RPMI8226 (cell line): ENCODE results near the gene DGKB.

Source experiments
- DNase-seq: peaks from one replicate; pipeline ENCODE4 v3.0.0-alpha.2; 2015

DGKB gene

DNA sequence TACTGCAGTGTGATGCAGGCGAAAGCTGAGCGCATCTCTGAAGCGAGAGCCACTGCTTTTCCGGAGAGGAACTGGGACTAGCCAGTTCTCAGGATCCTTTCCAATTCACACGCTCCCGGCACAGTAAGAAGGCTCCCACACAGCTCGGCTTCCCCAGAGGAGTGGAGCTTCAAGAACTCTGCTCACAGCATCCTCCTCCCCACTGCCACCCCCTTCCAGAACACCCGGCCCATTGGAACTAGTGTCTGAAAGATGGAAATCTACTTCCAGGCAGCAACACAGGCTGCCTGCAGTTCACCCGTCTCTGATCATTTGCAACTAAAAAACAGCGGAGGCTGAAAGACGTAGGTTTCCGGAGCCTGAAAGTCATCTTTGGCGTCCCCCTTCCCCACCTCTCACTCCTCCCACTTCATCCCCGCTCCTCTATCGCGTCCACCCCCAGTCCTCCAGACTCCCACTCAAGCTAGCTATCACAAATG lies at the start of gene DGKB:
Gene DGKB (minus strand): TSS at position 163 of the 479 bp plus-strand sequence.
- DNase-seq: peak; percentile 14

DNA sequence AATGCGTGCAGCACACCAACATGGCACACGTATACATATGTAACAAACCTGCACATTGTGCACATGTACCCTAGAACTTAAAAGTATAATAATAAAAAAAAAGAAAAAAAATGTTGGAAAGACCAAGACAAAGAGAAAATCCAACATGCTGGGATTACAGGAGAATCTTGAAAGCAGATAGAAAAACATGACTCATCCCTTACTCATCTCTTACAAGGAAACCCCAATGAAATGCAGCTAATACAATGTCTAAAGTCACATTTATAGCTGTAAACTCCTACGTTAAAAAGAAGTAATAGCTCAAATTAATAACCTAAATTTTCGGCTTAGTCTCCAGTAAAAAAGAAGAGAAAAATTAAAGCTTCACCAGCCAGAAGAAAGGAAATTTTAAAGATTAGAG lies 47.5 kb upstream of the DGKB start:
- DNase-seq: no peak

DNA sequence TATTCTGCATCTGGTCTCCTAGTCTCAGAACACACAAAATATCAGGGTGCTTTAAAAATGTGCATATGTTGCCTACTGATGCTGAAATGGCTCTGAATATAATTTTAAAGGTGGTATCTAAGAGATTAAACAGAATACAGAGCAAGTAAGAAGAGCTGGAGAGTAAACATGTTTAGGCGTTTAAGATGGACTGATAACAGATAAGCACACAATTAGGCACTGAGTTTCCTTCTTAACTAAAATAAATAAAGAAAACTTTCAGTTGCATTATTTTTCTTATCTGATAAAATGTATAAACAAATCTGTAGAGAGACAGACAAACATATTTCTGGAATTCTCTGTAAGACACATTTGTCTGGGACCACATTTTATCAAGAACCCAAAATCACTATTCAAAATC lies 35.6 kb upstream of the DGKB start:
- DNase-seq: no peak

DNA sequence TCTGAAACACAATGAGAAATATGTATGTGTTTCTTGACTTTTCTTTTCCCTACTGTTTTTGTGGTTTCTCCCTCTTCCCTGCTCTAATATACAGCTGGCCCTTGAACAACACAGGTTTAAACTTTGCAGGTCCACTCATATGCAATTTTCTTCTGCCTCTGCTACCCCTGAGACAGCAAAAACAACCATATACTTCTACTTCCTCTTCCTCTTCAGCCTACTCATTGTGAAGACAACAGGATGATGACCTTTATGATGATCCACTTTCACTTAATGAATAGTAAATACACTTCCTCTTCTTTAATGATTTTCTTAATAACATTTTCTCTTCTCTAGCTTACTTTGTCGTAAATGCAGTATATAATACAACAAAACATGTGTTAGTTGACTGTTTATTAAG lies 35.0 kb upstream of the DGKB start:
- DNase-seq: peak; percentile 20

DNA sequence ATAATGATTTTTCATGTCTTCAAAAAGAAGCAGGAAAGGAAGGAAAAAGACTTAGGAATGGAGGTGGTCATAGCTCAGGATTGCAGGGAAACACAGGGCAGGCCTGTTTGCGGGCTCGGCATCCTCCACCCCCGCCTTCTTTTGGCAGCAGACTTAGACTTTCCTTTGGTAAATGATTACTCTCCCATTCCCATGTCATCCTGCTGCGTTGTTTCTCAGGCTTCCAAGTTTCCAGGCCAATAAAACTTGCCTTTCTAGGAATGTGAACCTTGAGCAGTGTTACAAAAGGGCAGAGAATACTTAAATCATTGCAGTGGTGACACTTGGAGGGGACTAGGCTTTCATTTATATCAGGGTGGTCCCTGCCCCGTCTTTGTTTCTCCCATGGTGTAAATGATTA lies 34.0 kb upstream of the DGKB start:
- DNase-seq: no peak

DNA sequence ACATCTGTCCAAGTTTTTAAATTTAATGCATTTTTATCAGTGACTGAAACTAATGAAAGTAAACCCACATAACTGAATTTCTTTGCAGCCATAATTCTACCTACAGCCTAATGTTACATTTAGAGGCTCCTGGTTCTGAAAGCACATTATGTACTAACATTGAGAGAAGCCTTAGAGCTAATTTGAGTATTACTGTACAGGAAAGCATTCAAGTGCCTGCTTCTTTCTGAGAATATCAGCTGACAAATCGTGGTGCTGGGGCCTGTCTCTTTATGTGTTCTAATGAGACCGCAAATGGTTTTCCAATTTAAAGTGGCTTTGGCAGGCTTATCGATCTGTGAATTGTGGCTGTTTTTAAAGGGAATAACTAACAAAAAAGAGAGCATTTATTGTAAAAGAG lies 32.3 kb upstream of the DGKB start:
- no peak for DNase-seq

DNA sequence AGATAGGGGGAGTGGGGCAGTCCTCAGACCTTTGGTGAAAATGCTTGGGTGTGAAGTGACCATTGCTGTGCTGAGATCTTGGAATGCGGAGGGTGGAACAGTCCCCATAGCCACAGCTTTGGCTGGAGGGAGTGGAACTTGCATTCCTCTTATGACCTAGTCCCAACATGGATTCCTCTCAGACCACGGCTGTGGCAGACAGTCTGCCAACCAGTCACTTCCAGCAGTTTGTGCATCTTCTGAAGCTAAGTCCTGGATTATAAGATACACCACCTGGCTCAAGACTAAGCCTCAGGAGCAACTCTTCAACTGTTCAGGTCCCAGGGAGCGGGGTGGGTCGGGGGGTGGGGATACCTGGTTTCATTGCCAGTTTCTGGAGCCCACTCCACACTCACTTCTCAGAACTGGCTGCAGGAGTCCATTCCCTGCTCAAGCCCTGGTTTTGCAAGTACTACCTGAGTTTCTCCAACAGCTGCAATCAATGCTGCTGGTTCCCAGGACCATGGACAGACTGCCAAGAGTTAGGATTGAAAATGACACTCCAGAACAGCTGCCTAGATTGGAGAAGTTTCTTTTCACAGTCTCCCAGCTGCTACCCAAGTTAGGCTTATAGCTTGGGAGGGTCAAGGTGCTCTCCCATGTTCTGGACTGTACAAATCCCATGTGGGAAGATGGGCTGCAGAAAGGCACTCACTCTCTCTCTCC lies 29.1 kb upstream of the DGKB start:
- DNase-seq: no peak

DNA sequence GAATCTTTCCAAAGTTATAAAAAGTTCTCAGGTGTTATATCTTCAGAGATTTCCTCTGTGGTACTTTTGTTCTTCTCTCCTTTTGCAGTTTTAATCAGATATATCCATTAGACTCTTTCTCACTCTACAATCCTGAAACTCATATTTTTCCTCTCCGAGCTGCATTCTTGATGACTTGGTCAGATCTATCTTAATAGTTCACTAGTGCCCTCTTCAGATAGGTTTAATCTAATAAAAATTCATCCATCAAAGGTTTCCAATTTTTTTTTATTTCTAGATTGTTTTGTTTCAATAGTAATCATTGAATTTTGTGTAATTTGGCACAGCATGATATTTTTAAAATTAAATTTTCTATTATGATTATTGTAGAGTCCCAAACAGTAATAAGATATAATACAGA lies 21.8 kb upstream of the DGKB start:
- DNase-seq: peak; percentile 14

DNA sequence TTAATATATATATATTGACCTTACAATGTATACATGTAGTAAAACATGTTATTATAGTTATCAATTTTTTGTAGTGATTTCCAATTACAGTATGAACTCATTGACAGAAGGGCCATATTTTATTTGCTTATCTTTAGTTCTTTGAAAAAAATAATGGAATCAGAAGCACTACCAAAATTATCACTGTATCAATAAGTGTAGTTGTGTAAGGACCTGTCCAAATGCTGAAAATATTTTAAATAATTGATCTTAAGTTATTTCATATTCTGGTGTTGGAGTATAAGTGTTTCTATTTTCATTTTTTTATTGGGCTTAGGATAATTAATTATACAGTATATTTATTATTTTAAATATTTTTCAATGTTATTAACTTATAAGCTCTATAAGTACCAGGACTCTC lies 8.5 kb upstream of the DGKB start:
- DNase-seq: no peak

DNA sequence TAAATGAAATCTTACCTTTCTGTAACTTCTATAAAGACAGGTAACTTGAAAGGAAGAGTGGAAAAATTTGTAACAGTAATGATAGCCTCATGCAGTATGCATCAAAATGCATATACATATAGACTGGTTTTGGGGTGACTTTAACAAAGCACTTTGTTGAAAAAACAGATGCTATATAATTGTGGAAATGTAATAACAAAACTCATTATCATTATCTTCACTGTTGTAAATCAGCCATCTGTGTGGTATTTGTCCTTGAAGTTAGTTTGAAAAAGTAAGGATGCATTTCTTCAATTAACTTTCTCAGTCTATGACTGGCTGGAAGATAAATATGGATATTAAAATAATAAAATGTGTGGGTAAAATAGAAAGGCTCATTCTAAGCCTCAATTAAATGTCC lies 6.1 kb upstream of the DGKB start:
- DNase-seq: no peak

DNA sequence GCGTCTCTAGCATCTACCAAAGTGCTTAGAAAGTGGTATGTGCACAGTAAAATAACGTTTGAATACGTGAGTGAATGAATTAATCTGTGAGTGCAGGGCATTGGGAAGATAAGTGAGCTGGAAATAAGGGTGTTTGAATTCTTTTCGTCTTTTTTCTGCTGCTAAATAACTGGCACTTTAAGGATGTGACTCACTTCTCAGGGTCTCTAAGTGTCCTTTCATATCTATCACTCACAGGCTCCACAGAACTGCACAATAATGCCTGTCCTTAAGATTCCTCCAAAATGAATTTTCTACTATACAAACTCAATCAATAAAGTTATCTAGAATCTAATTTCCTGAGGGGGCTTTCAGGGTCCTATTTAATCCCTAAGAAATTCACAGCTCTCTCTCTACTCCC lies 3.2 kb upstream of the DGKB start:
- no peak for DNase-seq

DNA sequence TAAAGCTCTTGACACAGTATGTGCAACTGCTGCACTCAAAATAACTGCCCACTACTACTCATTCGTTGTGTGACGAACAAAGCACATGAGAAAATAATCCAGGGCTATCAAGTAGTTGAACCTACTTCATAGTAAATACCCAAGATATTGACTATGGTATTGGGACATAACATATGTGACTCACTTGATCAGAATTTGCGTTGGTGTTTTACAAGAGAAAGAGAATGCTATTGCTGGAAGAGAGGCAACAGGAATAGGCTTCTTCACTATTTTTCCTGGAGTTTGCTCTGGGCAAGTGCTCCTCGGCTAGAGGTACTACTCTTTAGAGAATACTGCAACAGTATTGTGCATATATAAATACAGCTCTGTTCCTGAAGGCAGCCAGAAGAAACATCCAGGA lies 2.5 kb downstream of the DGKB start:
- DNase-seq: no peak

DNA sequence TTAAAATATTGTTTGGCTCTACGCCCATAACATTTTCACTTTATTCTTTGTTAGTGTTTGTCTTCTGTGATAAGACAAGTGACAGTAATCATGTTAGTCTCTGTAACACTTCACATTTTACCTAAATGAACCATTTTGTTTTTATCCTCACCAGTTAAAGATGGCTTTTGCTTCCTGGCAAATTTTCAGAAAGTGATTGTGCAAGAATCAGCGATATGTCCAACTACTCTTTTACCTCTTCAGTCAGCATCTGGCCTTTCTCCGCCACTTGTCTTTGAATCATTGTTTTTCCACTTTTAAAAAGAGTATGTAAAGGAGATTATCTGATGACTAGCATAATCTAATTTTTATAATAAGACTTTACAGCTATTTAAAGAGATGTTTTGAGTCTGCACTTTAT lies 3.5 kb downstream of the DGKB start:
- peak; percentile 72 for DNase-seq

DNA sequence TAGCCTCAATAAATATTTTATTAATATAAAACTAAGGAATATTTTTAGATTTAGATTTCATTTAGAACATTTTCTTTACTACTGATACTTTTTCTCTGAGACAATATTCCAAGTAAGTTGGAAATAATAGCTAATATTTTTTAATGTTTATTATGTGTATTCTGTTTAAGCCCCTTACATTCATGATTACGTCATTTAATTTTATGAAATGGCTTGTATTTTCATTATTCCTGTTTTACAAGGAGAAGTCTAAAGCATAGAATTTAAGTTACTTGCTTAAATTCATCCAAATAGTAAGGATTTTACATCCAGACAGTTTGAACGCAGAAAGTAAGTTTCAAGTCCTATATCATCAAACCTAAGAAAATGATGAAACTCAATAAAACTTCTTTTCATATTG lies 6.1 kb downstream of the DGKB start:
- DNase-seq: no peak

DNA sequence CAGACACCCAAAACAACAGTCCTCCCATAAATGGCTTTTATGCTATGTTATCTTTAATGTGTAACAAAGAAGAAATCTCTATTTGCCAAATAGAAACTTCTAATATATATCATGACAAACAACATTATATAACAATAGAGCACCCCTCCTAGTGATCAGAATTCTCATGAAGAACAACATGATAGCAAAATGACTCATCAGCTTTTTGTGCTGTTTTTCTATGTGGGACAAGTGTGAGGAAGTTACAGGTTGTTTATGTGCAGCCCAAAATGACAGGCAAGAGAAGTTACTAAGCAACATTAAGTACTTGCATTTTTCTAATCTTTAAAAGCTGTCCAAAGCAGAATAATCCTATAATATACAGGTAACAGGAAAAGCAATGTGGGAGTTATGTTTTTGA lies 7.7 kb downstream of the DGKB start:
- DNase-seq: peak; percentile 47

DNA sequence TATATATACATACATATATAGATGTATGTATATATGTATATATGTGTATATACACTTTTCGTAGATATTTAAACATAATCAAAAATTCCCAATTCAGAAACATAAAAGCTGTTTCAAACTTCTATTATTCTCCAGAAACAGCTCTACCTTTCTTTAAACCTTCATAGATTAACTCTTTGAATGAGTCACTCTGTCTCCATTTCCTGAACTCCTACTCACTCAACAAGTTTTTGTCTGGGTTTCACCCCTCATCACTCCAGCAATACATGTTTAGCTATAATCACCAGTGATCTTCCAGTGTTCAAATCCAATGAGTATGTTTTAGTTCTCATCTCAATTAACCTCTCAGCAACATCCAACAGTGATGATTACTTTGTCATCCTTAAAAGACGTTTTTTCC lies 9.6 kb downstream of the DGKB start:
- DNase-seq: no peak

DNA sequence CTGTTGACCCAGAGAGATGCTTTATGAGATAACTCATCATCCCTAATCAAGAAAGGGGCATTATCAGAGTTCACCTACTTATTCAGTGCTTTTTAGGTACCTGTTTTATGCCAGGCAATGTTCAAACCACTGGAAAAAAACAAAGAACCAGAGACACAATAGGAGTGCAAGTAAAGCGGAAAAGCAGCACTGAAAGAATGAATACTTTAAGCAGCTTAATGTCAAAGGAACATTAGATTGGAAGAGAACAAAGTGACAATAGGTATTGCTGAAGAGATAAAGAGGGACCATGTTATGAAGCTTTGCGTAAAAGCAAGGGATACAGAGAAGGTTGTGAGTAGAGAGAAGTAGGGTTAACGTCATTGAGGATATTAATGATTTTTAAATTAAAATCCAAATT lies 11.3 kb downstream of the DGKB start:
- no peak for DNase-seq

DNA sequence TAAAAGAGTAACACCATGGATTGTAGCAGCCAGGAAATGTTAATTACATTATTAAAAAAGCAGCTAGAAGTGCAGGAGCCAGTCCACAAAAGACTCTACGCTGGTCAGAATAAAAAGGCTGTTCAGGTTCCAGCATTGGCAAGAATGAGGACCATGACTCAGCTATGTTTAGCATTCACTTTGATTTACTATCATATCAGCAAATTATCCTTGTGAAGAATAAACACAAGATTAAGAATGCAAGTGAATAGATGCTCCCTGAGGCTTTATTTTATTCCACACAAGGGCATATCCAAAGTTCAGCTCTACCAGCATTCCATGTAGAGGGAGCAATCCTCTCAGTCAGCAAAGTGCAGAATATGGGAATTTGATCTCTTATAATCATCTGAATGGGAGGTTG lies 13.6 kb downstream of the DGKB start:
- no peak for DNase-seq

DNA sequence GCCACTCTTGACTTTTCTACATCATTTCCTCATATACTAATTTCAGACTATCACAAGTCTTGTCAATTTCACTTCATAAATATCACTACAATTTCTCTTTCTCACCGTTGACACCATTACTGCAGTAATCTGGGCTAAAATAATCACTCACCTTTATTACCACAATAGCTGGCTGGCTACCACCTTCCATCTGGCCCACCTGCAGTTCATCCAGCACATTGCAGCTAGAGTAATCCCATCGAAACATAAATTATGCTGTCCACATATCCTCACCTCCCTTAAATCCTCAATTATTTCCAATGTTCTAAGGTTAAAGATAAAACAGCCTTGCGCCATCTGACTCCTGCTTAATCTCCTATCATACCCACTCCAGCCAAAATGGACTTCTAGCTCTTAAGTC lies 16.0 kb downstream of the DGKB start:
- no peak for DNase-seq

DNA sequence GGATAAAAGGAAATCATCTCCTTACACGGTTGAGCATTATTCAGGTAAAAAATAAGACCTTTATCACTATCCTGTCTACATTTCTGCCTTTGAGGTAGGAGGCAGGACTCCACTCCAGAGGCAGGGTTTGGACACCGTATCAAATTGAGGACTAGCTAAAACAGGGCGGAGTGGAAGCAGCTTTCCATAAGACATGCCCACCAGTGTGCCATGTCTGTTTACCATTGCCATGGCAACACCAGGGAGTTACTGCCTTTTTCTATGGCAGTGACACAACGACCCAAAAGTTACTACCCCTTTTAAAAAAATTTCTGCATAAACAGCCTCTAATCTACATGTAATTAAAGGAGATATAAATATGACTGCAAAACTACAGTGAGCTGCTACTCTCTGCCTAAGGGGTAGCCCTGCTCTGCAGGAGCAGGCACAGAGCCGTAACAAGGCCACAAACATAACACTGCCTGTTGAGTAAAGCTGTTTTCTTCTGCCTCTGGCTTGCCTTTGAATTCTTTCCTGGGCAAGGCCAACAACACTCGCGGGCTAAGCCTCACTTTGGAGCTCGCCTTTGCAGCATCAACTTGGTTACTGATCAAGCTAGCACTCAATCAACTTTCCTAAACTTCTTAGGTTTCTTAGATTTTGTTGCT lies 26.5 kb downstream of the DGKB start:
- DNase-seq: no peak

DNA sequence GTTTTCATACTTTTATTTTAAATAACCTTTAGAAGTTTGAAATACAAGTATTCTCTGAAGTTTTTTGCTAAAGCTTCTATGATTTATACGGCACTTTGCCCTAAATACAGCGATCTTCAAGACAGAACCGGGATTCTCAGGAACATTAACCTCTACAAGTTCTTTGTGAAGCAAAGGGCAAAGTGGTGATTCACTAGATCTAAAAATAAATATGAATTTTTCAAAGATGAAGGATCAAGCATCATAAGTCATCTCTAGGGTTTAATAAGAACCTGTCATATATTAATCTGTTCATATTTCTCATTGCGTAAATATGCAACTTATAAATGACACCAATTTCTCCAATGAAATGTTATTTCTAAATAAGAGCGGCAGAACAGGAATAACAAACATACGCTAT lies 30.7 kb downstream of the DGKB start:
- DNase-seq: no peak

DNA sequence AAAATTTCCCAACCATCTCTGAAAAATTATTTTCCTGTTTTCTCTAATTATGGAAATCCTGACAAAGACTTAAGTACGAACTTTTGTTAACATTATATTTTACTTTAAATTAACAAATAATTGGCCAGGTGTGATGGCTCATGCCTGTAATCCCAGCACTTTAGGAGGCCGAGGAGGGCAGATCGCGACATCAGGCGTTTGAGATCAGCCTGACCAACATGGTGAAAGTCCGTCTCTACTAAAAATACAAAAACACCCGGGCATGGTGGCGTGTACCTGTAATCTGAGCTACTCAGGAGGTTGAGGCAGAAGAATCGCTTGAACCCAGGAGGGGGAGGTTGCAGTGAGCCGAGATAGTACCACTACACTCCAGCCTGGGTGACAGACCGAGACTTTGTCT lies 32.2 kb downstream of the DGKB start:
- no peak for DNase-seq

DNA sequence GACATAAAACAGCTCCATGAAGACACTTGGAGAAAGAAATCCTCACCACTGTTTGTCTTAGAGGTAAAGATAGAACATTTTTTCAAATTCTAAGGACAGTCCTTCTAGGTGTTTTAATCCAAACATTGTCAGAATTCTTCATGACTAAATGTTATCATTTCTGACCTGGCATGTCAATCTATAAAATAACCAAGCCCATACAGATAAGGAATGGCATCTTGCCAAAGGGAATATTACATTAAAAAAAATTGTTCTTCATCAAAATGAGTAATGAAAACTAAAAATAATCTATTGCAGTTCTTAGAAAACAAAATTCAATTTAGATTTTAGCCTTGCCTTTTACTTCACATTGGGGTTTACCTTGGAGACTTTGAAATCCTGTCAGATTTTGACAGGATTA lies 33.6 kb downstream of the DGKB start:
- DNase-seq: no peak

DNA sequence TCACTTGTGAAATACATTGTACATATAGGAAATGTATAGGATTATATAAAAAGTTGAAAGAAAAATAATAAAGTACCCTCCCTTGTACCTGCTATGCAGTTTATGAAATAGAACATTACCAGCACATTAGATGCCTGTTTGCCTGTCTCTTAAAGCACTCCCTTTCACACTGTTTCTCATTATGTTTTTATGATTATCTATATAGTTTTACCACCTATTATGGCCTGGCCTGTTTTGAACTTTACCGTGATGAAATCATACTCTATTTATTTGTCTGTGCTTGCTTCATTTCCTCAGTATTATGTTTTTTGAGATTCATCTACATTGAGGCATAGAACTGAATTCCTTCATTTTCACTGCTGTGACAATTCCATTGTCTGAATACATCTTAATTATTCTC lies 41.1 kb downstream of the DGKB start:
- no peak for DNase-seq

DNA sequence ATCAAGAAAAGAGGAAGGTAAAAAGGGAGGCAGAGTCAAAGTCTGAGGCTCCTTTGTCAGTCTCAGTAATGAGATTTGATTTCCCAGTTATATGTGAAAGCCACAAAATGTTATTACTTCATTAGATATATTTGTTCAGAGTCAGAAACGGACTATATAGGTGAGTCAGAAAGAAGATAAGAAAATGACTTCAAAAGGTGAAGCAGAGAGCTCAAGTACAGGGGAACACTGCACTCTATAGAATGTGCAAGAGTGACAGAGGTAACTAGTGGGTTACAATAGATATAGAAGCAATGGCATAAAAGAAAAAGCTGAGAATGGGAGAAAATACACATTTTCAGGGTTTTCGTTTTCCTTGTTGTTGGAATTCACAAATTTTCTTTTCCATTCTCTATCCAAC lies 43.3 kb downstream of the DGKB start:
- DNase-seq: no peak
